ENCODE data around the gene PDXK. TPM values are rescaled to one million over a fixed set of nuclear protein-coding genes. Genes with fewer than 3 reads are reported as not detected.
"Not testable (repeated sequence)": the region's sequence is repeated elsewhere in the genome, so short reads cannot be mapped to it uniquely, and the experiment has no call there.

Gene PDXK
- 49.5 TPM for polyA plus RNA-seq (2012; ENCODE audit: insufficient read depth, insufficient read length, low read depth)

DNA sequence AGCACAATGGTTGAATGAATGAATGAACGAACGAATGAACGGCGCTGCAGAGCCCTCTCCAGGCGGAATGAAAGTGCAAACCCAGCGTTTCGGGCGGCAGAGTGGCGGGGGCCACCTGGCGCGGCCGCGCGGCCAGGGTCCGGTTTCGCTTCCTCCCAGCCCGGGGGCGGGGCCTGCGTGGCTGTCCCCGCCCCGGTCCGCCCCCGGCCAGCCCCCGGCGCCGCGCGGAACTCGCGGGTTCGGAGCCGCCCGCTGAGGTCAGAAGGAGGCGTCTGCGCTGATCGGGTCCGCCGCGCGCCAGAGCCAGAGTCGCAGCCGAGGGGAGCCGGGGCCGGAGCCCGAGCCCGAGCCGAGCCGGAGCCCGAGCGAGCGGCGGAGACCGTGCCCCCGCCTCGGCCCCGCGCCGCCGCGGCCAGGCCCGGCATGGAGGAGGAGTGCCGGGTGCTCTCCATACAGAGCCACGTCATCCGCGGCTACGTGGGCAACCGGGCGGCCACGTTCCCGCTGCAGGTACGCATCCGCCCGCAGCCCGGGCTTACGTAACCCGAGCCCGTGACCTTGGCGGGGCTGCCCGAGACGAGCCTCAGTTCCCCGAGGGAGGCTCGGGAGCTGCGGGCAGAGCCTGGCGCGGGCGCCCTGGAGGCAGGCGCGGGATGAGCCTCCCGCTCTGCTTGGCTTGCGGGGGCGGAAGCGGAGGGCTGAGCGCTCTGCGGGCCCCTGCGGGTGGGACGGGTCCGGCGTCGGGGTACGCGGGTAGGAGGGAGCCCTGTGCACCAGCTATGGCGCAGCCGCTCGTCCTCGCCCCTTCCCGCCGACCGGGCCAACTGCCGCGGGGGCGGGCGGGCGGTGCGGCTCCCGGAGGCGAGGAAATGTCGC is at the start of gene PDXK:
Gene PDXK, plus strand, starts transcription at position 258 of the 876 bp plus-strand sequence. Its CDS starts 166 bp downstream, at position 424.
- no peaks in the 10 kb centered on the region for H3K27me3 ChIP-seq
- TF ChIP-seq, protein P1, sequence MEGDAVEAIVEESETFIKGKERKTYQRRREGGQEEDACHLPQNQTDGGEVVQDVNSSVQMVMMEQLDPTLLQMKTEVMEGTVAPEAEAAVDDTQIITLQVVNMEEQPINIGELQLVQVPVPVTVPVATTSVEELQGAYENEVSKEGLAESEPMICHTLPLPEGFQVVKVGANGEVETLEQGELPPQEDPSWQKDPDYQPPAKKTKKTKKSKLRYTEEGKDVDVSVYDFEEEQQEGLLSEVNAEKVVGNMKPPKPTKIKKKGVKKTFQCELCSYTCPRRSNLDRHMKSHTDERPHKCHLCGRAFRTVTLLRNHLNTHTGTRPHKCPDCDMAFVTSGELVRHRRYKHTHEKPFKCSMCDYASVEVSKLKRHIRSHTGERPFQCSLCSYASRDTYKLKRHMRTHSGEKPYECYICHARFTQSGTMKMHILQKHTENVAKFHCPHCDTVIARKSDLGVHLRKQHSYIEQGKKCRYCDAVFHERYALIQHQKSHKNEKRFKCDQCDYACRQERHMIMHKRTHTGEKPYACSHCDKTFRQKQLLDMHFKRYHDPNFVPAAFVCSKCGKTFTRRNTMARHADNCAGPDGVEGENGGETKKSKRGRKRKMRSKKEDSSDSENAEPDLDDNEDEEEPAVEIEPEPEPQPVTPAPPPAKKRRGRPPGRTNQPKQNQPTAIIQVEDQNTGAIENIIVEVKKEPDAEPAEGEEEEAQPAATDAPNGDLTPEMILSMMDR (IDR thresholded peaks at IDR 0.05; ENCODE audit: low read depth, low read length) = 0 out of 2 replicates have a peak, but pooled peaks have one; percentile 9
- no peaks in the 10 kb centered on the region for H3K4me1 ChIP-seq
- peak within 1 kb of the TSS; percentile 83 for H3K4me3 ChIP-seq (ENCODE audit: low read depth, low read length)
- no peaks in the 10 kb centered on the region; the same call in 1 of the 2 replicates for H3K36me3 ChIP-seq
- peak; percentile 90 for DNase-seq
- no peaks in the 10 kb centered on the region for H3K9me3 ChIP-seq

DNA sequence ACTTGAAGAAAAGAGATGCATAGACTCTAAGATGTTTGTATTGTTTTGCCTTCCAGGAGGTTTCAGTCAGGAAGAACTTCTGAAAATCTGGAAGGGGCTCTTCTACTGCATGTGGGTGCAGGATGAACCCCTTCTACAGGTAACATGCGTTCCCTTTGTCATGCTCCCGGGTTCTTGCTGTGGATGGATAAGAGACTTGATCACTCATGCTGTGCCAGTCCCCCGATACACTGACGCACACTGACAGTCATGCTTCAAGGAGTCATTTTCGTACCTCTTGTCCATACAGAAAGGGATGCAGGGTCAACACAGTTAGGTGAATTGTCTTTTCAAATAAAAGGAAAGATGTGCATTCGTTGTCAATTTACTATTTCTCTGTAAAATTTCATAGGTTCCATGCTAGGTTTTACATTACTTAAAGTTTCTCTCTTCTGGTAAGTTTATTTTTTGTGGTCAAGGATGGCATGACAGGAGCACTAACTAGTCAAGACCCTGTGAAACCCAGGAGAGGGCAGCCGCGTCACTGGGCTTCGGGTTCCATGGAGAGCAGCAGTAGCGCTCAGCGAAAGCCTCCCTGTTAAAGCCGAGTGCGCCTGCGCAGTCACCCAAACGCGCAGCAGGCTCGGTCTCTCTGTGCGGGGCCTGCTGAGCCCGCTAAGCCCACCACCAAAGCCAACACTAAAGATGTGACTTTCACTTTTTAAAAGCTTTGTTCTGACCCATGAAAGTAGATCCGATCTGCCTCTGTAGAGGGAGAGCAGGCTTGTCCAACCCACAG is 48.9 kb upstream of the PDXK start:
- Histone ChIP-seq H3K36me3 (peaks cover 78% of the 10 kb centered on the region), H3K9me3 (no peaks in the 10 kb centered on the region), H3K27me3 (no peaks in the 10 kb centered on the region), H3K4me1 (0 out of 2 replicates have a peak, but pooled peaks cover 2% of the 10 kb centered on the region), H3K4me3 (ENCODE audit: low read depth, low read length) (no peak overlapping the region)
- DNase-seq = no peak
- TF ChIP-seq, protein P1 (IDR thresholded peaks at IDR 0.05; ENCODE audit: low read depth, low read length) = no peak

DNA sequence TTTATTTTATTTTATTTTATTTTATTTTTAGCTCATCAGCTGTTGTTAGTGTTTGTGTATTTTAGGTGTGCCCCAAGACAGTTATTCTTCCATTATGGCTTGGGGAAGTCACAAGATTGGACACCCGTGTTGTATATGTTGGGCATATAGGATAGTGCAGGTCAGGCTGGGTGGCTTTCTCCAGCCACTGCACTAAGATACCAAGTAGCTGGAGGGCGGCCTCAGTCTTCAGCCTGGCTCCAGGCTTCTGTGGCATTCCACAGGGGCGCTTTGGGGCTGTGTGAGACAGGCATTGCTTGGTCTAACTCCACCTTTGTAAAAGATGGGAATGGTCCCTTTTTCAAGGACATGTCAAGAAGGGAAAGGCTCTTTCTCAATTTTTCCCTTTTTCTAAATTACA is 43.1 kb upstream of the PDXK start:
- no peak for DNase-seq
- H3K4me3 ChIP-seq (ENCODE audit: low read depth, low read length) = no peak overlapping the region
- H3K4me1 ChIP-seq = no peaks in the 10 kb centered on the region
- H3K36me3 ChIP-seq = peaks cover 90% of the 10 kb centered on the region
- TF ChIP-seq, protein P1 (IDR thresholded peaks at IDR 0.05; ENCODE audit: low read depth, low read length) = no peak
- no peaks in the 10 kb centered on the region for H3K27me3 ChIP-seq
- H3K9me3 ChIP-seq = no peaks in the 10 kb centered on the region

DNA sequence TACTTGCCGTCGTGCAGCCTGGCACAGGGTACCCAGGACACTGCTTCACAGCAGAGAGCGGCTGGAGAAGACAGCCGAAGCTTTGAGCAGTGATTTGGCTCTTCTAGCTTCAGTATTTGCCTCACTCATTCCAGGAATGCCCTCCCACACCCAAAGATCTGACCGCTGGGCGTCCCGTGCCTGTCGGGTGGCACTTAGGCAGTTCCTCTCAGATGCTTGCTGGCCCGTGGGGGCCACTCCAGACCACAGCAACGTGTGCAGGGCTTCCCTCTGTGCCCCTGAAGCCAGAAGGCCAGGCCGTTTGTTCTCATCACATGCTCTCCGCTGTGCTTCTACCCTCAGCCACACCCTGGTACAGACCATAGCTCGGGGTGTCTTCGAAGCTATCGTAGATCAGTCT is 42.5 kb upstream of the PDXK start:
- H3K4me3 ChIP-seq (ENCODE audit: low read depth, low read length) = no peak overlapping the region
- no peaks in the 10 kb centered on the region for H3K27me3 ChIP-seq
- no peak for DNase-seq
- H3K36me3 ChIP-seq = peaks cover 87% of the 10 kb centered on the region
- H3K4me1 ChIP-seq = no peaks in the 10 kb centered on the region
- no peaks in the 10 kb centered on the region for H3K9me3 ChIP-seq
- TF ChIP-seq, protein P1 (IDR thresholded peaks at IDR 0.05; ENCODE audit: low read depth, low read length) = no peak

- peaks cover 87% of the 10 kb centered on the region for H3K36me3 ChIP-seq
- H3K4me3 ChIP-seq (ENCODE audit: low read depth, low read length) = no peak overlapping the region
- H3K9me3 ChIP-seq = no peaks in the 10 kb centered on the region
- no peaks in the 10 kb centered on the region for H3K27me3 ChIP-seq
- no peaks in the 10 kb centered on the region for H3K4me1 ChIP-seq
- no peak for DNase-seq
- TF ChIP-seq, protein P1 (IDR thresholded peaks at IDR 0.05; ENCODE audit: low read depth, low read length) = no peak
Observed at GRCh38 chr21:43679951-43680350, 39.0 kb upstream of the PDXK start.

DNA sequence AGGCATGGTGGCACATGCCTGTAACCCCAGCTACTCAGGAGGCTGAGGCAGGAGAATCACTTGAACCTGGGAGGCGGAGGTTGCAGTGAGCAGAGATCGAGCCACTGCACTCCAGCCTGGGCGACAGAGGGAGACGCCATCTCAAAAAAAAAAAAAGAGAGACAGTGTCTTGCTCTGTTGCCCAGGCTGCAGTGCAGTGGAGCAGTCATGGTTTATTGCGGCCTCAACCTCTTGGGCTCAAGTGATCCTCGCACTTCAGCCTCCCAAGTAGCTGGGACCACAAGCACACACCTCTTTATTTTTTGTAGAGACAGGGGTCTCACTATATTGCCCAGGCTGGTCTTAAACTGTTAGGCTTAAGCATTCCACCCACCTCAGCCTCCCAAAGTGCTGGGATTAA is 38.5 kb upstream of the PDXK start:
- H3K4me3 ChIP-seq (ENCODE audit: low read depth, low read length); H3K27me3 ChIP-seq; H3K4me1 ChIP-seq; H3K9me3 ChIP-seq; DNase-seq: not testable (repeated sequence)
- H3K36me3 ChIP-seq = peaks cover 87% of the 10 kb centered on the region

Data from BE2C (cell line).